Thymus (tissue), 11 donors: ENCODE results near the gene ZNF718. TPM values are rescaled to one million over a fixed set of nuclear protein-coding genes. Genes with fewer than 3 reads are reported as not detected.
"Not testable (repeated sequence)": the region's sequence is repeated elsewhere in the genome, so short reads cannot be mapped to it uniquely, and the experiment has no call there.

Experiments used
- DNase-seq, 9 donors: peaks; one replicate each; pipeline ENCODE4 v3.0.0-alpha.2; 2013; ENCODE audit warnings: low spot score in 9 of 9, low read depth in 6 of 9, missing footprints in 1 of 9
- H3K27ac ChIP-seq, 2 donors: one replicate each; pipeline ENCODE4 v1.5.1; 2013; ENCODE audit warnings: control low read depth in 1 of 2, low read depth in 1 of 2, low read length in 1 of 2, mild to moderate bottlenecking in 1 of 2, moderate library complexity in 1 of 2
- H3K27me3 ChIP-seq, 2 donors: one replicate each; pipeline ENCODE4 v1.5.1; 2013; ENCODE audit warnings: low read length in 1 of 2; ENCODE audit not compliant: control insufficient read depth in 2 of 2, insufficient read depth in 1 of 2
- H3K36me3 ChIP-seq, 2 donors: one replicate each; pipeline ENCODE4 v1.5.1; 2013; ENCODE audit warnings: low read length in 1 of 2, mild to moderate bottlenecking in 1 of 2, moderate library complexity in 1 of 2; ENCODE audit not compliant: control insufficient read depth in 2 of 2, insufficient read depth in 2 of 2
- H3K4me1 ChIP-seq, 2 donors: one replicate each; pipeline ENCODE4 v1.5.1; 2013; ENCODE audit warnings: low read length in 2 of 2; ENCODE audit not compliant: control insufficient read depth in 2 of 2, insufficient read depth in 2 of 2
- H3K4me3 ChIP-seq, 2 donors: one replicate each; pipeline ENCODE4 v1.5.1; 2013; ENCODE audit warnings: low read length in 2 of 2, control low read depth in 1 of 2, mild to moderate bottlenecking in 1 of 2
- H3K9me3 ChIP-seq, 2 donors: one replicate each; pipeline ENCODE4 v1.5.1; 2013; ENCODE audit warnings: low read length in 1 of 2, mild to moderate bottlenecking in 1 of 2; ENCODE audit not compliant: control insufficient read depth in 2 of 2, insufficient read depth in 1 of 2
- WGBS: extraction: QIAGEN DNeasy Blood & Tissue Kit; methylation state at CpG from one replicate; pipeline ENCODE4 v1.1.7; 2013; 5-methylcytosine and 5-hydroxymethylcytosine counted together
- polyA plus RNA-seq: library from polyadenylated mRNA; stranded (reverse); fragments of 200-250 nt; gene quantifications from one replicate; pipeline ENCODE4 v1.2.3, GENCODE V29; 2013
- total RNA-seq: library from RNA; stranded (reverse); fragments of 120-200 nt; gene quantifications from one replicate; pipeline ENCODE4 v1.2.4, GENCODE V29; 2013
- donor health status: healthy.

ZNF718 gene
- total and polyA plus RNA-seq, 2 donors, result 2.9 to 7.5 TPM

GRCh38 chr4:176995-177394 is 52.7 kb downstream of the ZNF718 start:
- no peak for DNase-seq
- Histone ChIP-seq H3K4me1 (no peaks in the 10 kb centered on the region), H3K36me3 (no peaks in the 10 kb centered on the region), H3K27ac (no peak overlapping the region), H3K4me3 (no peak overlapping the region), H3K9me3 (peaks cover 1 to 17% of the 10 kb centered on the region in 2 donors), H3K27me3 (no peaks in the 10 kb centered on the region)
- 100% methylated on average over 1 of the region's 1 CpG for WGBS

- DNase-seq, H3K9me3 ChIP-seq, H3K27ac ChIP-seq, H3K4me1 ChIP-seq, H3K36me3 ChIP-seq, H3K4me3 ChIP-seq, H3K27me3 ChIP-seq: not testable (repeated sequence)
- 98% methylated on average over 3 of the region's 3 CpGs for WGBS
Measured at GRCh38 chr4:182225-182624, 57.9 kb downstream of the ZNF718 start.

- Histone ChIP-seq H3K27ac (no peak overlapping the region), H3K4me3 (no peak overlapping the region), H3K9me3 (peaks cover 4 to 29% of the 10 kb centered on the region in 2 donors), H3K4me1 (no peaks in the 10 kb centered on the region), H3K36me3 (no peaks in the 10 kb centered on the region), H3K27me3 (no peaks in the 10 kb centered on the region)
- no peak for DNase-seq
- WGBS, result 91% methylated on average over 3 of the region's 3 CpGs
Measured at GRCh38 chr4:188091-188490, 63.8 kb downstream of the ZNF718 start.

GRCh38 chr4:195159-195558 is 70.9 kb downstream of the ZNF718 start:
- not testable (repeated sequence) for H3K27ac ChIP-seq, H3K36me3 ChIP-seq, H3K4me3 ChIP-seq, H3K4me1 ChIP-seq, H3K27me3 ChIP-seq, DNase-seq
- H3K9me3 ChIP-seq, result peaks cover 2 to 34% of the 10 kb centered on the region in 2 donors
- 19% methylated on average over 3 of the region's 3 CpGs for WGBS

- no peak overlapping the region for H3K4me3 ChIP-seq
- no peaks in the 10 kb centered on the region for H3K4me1 ChIP-seq
- H3K27me3 ChIP-seq, result no peaks in the 10 kb centered on the region
- H3K36me3 ChIP-seq, result peaks cover 0 to 11% of the 10 kb centered on the region in 2 donors
- H3K9me3 ChIP-seq, result peaks cover 13 to 43% of the 10 kb centered on the region in 2 donors
- H3K27ac ChIP-seq, result no peak overlapping the region
- no peak for DNase-seq
- WGBS, result 97% methylated on average over 3 of the region's 3 CpGs
Measured at GRCh38 chr4:200936-201335, 76.6 kb downstream of the ZNF718 start.

DNA sequence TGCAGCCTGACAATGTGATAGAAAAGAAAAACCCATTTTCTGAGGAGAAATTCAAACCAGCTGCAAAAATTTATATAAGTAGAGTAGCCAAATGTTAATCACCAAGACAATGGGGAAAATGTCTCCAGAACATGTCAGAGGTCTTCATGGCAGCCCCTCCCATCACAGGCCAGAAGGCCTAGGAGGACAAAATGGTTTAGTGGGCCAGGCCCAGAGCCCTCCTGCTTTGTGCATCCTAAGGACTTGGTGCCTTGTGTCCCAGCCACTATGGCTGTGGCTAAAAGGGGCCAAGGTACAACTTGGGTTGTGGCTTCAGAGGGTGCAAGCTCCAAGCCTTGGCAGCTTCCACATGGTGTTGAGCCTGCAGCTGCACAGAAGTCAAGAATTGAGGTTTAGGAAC is 78.5 kb downstream of the ZNF718 start:
- DNase-seq, H3K27ac ChIP-seq, H3K27me3 ChIP-seq, H3K4me1 ChIP-seq, H3K4me3 ChIP-seq: not testable (repeated sequence)
- Histone ChIP-seq H3K9me3 (peaks cover 18 to 46% of the 10 kb centered on the region in 2 donors), H3K36me3 (peaks cover 0 to 16% of the 10 kb centered on the region in 2 donors)

DNA sequence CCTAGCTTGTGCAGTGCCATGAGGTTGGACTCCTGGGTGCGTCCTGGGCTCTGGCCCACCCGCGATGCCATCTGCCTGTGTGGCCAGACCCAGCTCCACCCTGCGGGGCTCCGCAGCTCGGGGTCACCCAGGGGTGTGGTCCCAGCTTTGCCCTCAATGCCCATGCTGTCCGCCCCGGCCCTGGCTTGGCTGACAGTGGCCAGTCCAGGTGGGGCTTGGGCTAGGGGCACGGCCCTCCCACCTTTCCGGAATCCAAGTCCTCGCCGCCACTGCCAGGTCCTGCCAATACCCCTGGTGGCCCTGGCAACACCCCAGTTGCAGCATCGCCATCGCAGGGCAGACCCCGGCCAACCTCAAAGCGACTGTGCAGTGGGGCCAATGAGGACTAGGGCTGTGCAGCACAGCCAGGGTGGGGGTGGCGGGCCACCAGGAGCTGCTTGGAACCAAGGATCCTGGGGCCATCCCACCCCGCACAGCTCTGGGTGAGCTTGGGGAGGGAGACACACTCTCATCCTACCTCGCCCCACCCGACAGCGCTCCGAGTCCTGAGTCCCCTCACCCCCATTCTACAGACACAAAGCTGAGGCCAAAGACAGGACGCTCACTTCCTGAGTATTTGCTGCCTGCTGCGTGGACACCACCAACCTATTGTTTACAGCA is 80.9 kb downstream of the ZNF718 start:
- 99% methylated on average over 24 of the region's 24 CpGs for WGBS
- no peak overlapping the region for H3K4me3 ChIP-seq
- no peaks in the 10 kb centered on the region for H3K4me1 ChIP-seq
- DNase-seq, result no peak
- no peaks in the 10 kb centered on the region for H3K27me3 ChIP-seq
- peaks cover 16 to 39% of the 10 kb centered on the region in 2 donors for H3K9me3 ChIP-seq
- no peak overlapping the region for H3K27ac ChIP-seq
- H3K36me3 ChIP-seq, result peaks cover 0 to 16% of the 10 kb centered on the region in 2 donors

GRCh38 chr4:206054-206453 is 81.8 kb downstream of the ZNF718 start:
- no peak for DNase-seq
- Histone ChIP-seq H3K9me3 (peaks cover 16 to 43% of the 10 kb centered on the region in 2 donors), H3K4me3 (no peak overlapping the region), H3K36me3 (peaks cover 0 to 16% of the 10 kb centered on the region in 2 donors), H3K27ac (no peak overlapping the region), H3K4me1 (no peaks in the 10 kb centered on the region), H3K27me3 (no peaks in the 10 kb centered on the region)
- WGBS, result 97% methylated on average over 4 of the region's 4 CpGs

- 73% methylated on average over 3 of the region's 3 CpGs for WGBS
- H3K27me3 ChIP-seq, result peaks cover 0 to 11% of the 10 kb centered on the region in 2 donors
- not testable (repeated sequence) for H3K4me1 ChIP-seq, H3K4me3 ChIP-seq, DNase-seq, H3K27ac ChIP-seq
- H3K36me3 ChIP-seq, result peaks cover 0 to 16% of the 10 kb centered on the region in 2 donors
- H3K9me3 ChIP-seq, result peaks cover 16 to 47% of the 10 kb centered on the region in 2 donors
Measured at GRCh38 chr4:208416-209096, 84.3 kb downstream of the ZNF718 start.
